Activated CD4-positive, alpha-beta memory T cell treated with anti-CD3 and anti-CD28 coated beads, Interleukin-2, amount 10 ng/mL, durations not matched to agents 7 days and 5 days (primary cell): ENCODE data around the gene GOLGB1. TPM values are rescaled to one million over a fixed set of nuclear protein-coding genes. Genes with fewer than 3 reads are reported as not detected.

Experiments used
- CTCF ChIA-PET: fragments of 350-600 bp; sonication (Branson Sonifier 250); formaldehyde crosslinking; loops from one replicate; lab custom pipeline; 2021; ENCODE audit warnings: antibody characterized with exemption, inconsistent platforms; lab: Charles Lee
- POLR2A ChIA-PET: fragments of 350-600 bp; sonication (Branson Sonifier 250); formaldehyde crosslinking; loops from one replicate; lab custom pipeline; 2021; ENCODE audit warnings: antibody characterized with exemption; lab: Charles Lee
- DNase-seq: peaks from one replicate; pipeline ENCODE4 v3.0.0-alpha.2; 2020
- H3K27ac Mint-ChIP-seq: one replicate; pipeline ENCODE4 v1.8.0; 2021; ENCODE audit warnings: mild to moderate bottlenecking, mixed read lengths
- H3K27me3 Mint-ChIP-seq: one replicate; pipeline ENCODE4 v1.8.0; 2021; ENCODE audit warnings: mixed read lengths
- H3K36me3 Mint-ChIP-seq: one replicate; pipeline ENCODE4 v1.8.0; 2021; ENCODE audit warnings: low read depth, mixed read lengths
- H3K4me1 Mint-ChIP-seq: one replicate; pipeline ENCODE4 v1.8.0; 2021; ENCODE audit warnings: mixed read lengths
- H3K4me3 Mint-ChIP-seq: one replicate; pipeline ENCODE4 v1.8.0; 2021; ENCODE audit warnings: mild to moderate bottlenecking, mixed read lengths
- H3K9me3 Mint-ChIP-seq: one replicate; pipeline ENCODE4 v1.8.0; 2021; ENCODE audit warnings: mixed read lengths
- total RNA-seq, 2 experiments: library from RNA; stranded (reverse); gene quantifications; one replicate each; pipeline ENCODE4 v1.2.3, GENCODE V29; 2021

GOLGB1 gene
- total RNA-seq, 2 experiments from 2014 or later, result 33.6 to 37.8 TPM

DNA sequence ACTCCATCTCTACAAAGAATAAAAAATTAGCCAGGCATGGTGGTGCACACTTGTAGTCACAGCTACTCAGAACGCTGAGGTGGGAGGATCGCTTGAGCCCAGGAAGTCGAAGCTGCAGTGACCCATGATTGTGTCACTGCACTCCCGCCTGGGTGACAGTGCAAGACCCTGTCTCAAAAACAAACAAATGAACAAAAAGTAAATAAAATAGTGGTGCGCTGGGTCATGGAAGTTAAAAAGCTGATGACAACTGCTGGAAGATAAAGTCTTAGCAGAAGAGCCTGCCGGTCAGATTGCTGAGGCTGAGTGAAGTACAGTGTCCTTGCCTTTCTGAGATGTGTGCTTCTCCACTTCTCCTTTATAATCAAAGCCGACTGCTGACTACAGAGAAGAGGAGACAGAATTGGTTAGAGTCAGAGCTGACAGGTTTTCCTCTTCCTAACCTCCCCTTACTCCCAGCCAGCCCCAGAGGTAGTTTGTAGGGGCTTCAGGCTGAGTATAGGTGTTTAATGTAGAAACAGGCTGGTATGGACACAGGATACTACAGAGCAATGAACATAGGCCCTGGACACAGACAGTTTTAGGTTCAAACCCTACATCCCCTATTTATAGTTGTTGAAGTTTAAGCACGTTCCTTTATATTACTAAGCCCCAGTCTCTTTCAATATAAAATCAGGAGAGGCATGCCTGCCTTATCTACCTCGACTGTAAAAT lies 106.8 kb downstream of the GOLGB1 start:
- ChIA-PET CTCF (no interaction called here), POLR2A (no interaction called here)
- no peak for DNase-seq
- peaks cover 79% of the 10 kb centered on the region for H3K36me3 Mint-ChIP-seq
- H3K27ac Mint-ChIP-seq, result no peak overlapping the region
- H3K4me1 Mint-ChIP-seq, result peaks cover 4% of the 10 kb centered on the region
- H3K9me3 Mint-ChIP-seq, result no peaks in the 10 kb centered on the region
- no peaks in the 10 kb centered on the region for H3K27me3 Mint-ChIP-seq
- H3K4me3 Mint-ChIP-seq, result no peak overlapping the region

DNA sequence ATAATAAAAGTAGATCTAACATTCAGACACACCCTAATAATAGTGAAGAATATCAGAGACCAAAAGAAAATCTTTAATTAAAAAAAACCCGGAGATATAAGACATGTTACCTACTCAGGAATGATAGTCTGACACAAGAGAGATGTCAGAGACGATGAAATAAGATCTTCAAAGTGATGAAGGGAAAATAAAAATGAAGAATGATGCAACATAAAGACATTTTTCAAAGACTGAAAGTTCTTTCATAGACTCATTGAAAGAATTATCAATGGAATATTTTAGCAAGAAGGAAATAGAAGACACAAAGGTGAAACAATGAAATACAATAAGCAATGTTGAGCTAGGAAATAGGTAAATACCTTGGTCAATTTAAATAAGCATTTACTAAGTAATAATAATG lies 108.4 kb downstream of the GOLGB1 start:
- Mint-ChIP-seq H3K27ac (no peak overlapping the region), H3K4me1 (peaks cover 4% of the 10 kb centered on the region), H3K9me3 (no peaks in the 10 kb centered on the region), H3K27me3 (no peaks in the 10 kb centered on the region), H3K36me3 (peaks cover 87% of the 10 kb centered on the region), H3K4me3 (no peak overlapping the region)
- ChIA-PET CTCF (no interaction called here), POLR2A (no interaction called here)
- DNase-seq, result no peak

DNA sequence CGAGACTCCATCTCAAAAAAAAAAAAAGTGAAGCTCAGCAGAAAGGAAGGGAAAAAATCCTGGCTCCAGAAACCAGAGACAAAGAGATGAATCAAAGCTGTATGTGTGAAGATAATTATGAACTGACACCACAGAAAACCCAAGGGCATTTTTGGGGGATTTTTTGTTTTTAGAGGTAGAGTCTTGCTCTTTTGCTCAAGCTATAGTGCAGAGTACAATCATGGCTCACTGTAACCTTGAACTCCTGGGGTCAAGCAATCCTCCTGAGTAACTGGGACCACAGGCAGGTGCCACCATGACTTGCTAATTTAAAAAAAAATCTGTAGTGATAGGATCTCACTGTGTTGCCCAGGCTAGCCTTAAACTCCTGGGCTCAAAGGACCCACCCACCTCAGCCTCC lies 111.6 kb downstream of the GOLGB1 start:
- ChIA-PET CTCF (no interaction called here), POLR2A (no interaction called here)
- H3K27ac Mint-ChIP-seq, result no peak overlapping the region
- peaks cover 90% of the 10 kb centered on the region for H3K36me3 Mint-ChIP-seq
- no peaks in the 10 kb centered on the region for H3K27me3 Mint-ChIP-seq
- no peak overlapping the region for H3K4me3 Mint-ChIP-seq
- H3K9me3 Mint-ChIP-seq, result no peaks in the 10 kb centered on the region
- H3K4me1 Mint-ChIP-seq, result peaks cover 4% of the 10 kb centered on the region
- DNase-seq, result no peak

DNA sequence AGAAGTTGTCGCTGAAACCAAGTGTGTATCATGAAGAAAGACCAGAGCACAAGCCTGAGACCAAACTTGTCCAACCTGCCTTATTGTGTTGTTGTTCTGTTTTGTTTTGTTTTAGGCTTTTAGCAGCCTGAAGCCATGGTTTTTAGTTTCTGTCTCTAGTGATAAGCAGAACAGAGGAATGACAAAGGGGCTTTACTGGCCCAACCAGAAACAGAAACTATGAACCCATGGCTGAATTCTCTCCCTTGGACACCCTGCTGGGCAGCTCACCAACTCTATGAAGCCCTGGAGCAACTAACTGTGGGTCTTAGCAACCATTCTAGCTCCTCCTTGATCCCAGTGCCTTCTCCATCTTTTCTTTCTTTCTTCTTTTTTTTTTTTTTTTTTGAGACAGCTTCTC lies 119.2 kb downstream of the GOLGB1 start:
- DNase-seq, result no peak
- ChIA-PET CTCF (interaction anchor here (0.7 kb wide), 1 partner anchor 82 kb away, joined by 3 read pairs; no protein-coding TSS in a partner anchor), POLR2A (no interaction called here)
- H3K4me1 Mint-ChIP-seq, result no peaks in the 10 kb centered on the region
- no peak overlapping the region for H3K27ac Mint-ChIP-seq
- H3K4me3 Mint-ChIP-seq, result no peak overlapping the region
- H3K9me3 Mint-ChIP-seq, result no peaks in the 10 kb centered on the region
- H3K27me3 Mint-ChIP-seq, result no peaks in the 10 kb centered on the region
- peaks cover 65% of the 10 kb centered on the region for H3K36me3 Mint-ChIP-seq

DNA sequence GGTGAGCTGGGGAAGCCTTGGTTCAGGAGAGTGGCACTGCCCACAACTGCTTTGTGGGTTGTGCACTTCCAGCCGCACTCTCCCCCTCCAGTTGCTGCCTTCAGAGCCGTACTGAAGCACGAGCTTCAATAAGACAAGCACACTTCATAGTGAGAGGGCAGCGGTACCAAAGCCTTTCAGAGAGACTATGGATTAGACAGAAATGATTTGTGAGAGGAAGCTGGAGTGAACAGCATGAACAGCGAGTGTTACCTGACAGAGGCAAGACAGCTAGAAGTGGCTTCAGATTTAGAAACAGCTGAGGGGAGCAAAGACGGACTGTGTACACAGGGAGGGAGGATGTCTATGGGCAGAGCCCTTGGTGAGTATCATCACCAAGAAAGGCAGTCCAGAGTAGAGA lies 119.9 kb downstream of the GOLGB1 start:
- Mint-ChIP-seq H3K36me3 (peaks cover 58% of the 10 kb centered on the region), H3K9me3 (no peaks in the 10 kb centered on the region), H3K4me3 (no peak overlapping the region), H3K4me1 (no peaks in the 10 kb centered on the region), H3K27me3 (no peaks in the 10 kb centered on the region), H3K27ac (no peak overlapping the region)
- ChIA-PET CTCF (no interaction called here), POLR2A (interaction anchor here (1.4 kb wide), 1 partner anchor 85 kb away, joined by 4 read pairs; no protein-coding TSS in a partner anchor)
- no peak for DNase-seq

DNA sequence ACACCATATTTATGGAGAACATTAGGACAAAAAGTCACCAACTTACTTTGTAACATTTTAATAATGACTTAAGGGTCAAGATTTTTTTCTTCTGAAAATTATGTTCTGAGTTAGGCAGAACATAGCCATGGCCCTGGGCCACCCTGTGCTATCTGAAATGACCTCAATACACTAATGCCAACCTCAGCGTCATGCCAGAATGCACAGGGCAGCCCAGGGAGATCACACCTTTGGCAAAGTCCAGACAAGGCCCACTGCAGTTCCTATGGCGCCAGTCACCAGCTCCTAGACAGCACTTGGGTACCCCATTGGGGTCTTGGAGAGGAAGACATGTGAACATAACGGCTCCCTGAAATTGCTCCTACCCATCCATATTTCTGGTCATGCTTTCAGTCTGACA lies 121.9 kb downstream of the GOLGB1 start:
- no peak overlapping the region for H3K27ac Mint-ChIP-seq
- H3K4me1 Mint-ChIP-seq, result no peaks in the 10 kb centered on the region

DNA sequence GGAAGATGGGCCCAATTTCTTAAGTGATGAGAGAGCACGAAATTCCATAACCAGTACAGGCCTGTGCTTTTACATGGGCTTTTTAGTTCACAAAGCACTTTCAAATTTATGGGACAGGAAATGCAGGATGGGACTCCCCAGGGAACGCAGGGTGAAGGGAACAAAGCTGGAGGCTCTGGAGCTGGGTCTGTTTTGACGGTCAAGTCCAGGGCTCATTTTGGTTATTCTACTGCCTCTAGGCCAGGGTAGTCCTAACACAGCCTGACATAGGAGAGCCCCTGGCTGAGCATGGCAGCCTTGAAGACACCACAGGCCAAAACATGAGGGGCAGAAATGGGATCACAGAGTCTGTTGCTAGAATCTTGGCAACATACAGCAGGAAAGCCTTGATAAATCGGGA lies 122.3 kb downstream of the GOLGB1 start:
- H3K27me3 Mint-ChIP-seq, result peaks cover 2% of the 10 kb centered on the region
- peaks cover 36% of the 10 kb centered on the region for H3K36me3 Mint-ChIP-seq
- H3K27ac Mint-ChIP-seq, result no peak overlapping the region
- H3K4me1 Mint-ChIP-seq, result no peaks in the 10 kb centered on the region
- H3K9me3 Mint-ChIP-seq, result no peaks in the 10 kb centered on the region
- DNase-seq, result no peak
- no peak overlapping the region for H3K4me3 Mint-ChIP-seq
- ChIA-PET CTCF (no interaction called here), POLR2A (no interaction called here)

More for the DNA sequence above, 121.9 kb downstream of the GOLGB1 start:
- no peak for DNase-seq
- CTCF ChIA-PET, result no interaction called here
- H3K9me3 Mint-ChIP-seq, result no peaks in the 10 kb centered on the region
- H3K36me3 Mint-ChIP-seq, result peaks cover 40% of the 10 kb centered on the region
- H3K27me3 Mint-ChIP-seq, result peaks cover 2% of the 10 kb centered on the region
- no peak overlapping the region for H3K4me3 Mint-ChIP-seq
- POLR2A ChIA-PET, result interaction anchor here (1.1 kb wide), 1 partner anchor 17 kb away, joined by 4 read pairs; no protein-coding TSS in a partner anchor

DNA sequence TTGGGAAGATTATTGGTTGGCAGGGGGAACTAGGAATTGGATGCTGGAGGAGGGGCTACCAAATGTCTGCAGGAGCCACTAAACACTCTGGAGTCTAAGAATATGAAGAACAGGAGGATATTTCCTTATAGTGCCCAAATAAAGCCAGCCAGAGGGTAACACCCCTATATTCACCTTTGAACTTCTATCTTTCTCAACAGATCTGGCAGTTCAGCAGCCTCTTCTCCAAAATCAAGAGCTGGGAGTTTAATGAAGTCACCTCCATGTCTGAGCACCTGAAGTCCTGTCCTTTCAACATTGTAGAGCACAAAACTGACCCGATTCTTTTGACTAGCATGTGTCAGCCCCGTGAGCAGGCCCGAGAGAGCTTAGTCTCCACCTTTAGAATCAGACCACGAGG lies 123.0 kb downstream of the GOLGB1 start:
- H3K27ac Mint-ChIP-seq, result no peak overlapping the region
- H3K9me3 Mint-ChIP-seq, result no peaks in the 10 kb centered on the region
- ChIA-PET POLR2A (interaction anchor here (1.2 kb wide), 1 partner anchor 34 kb away, joined by 3 read pairs; the partner anchor contains the start of gene HCLS1), CTCF (no interaction called here)
- H3K4me3 Mint-ChIP-seq, result no peak overlapping the region
- peaks cover 3% of the 10 kb centered on the region for H3K4me1 Mint-ChIP-seq
- DNase-seq, result no peak
- peaks cover 30% of the 10 kb centered on the region for H3K36me3 Mint-ChIP-seq
- peaks cover 2% of the 10 kb centered on the region for H3K27me3 Mint-ChIP-seq

DNA sequence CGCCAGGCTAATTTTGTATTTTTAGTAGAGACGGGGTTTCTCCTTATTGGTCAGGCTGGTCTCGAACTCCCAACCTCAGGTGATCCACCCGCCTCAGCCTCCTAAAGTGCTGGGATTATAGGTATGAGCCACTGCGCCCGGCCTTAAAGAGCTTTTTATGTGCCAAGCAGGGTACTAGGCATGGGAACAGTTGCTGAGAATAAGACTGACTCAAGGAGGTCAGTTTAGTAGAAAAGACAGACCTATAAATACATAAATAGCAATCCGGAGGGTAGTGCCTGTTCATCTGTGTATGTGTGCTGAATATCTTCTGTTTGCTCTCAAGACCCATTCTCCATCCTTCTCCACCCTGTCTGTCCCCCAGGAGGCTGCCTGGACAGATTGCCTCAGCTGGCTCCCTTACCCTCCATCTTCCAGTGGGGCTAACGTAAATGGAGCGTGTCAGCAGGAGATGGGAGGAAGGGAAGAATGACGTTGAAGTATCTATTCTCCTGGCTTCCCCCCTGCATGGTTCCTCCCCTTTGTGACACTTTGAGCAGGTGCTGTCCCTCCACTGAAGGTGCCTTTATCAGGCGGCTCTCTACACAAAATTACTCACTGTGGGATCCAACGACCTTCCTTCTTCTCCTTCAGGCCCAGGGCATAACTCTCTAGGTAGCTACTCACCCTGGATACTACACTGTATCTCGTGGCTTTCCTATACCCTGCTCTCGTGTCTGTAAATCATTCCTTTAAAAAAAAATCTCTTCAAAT lies 125.2 kb downstream of the GOLGB1 start:
- H3K4me1 Mint-ChIP-seq, result peaks cover 3% of the 10 kb centered on the region
- POLR2A ChIA-PET, result no interaction called here
- no peak overlapping the region for H3K27ac Mint-ChIP-seq
- no peak overlapping the region for H3K4me3 Mint-ChIP-seq
- peaks cover 3% of the 10 kb centered on the region for H3K27me3 Mint-ChIP-seq
- H3K9me3 Mint-ChIP-seq, result no peaks in the 10 kb centered on the region
- H3K36me3 Mint-ChIP-seq, result peaks cover 10% of the 10 kb centered on the region
- no peak for DNase-seq
- CTCF ChIA-PET, result no interaction called here

DNA sequence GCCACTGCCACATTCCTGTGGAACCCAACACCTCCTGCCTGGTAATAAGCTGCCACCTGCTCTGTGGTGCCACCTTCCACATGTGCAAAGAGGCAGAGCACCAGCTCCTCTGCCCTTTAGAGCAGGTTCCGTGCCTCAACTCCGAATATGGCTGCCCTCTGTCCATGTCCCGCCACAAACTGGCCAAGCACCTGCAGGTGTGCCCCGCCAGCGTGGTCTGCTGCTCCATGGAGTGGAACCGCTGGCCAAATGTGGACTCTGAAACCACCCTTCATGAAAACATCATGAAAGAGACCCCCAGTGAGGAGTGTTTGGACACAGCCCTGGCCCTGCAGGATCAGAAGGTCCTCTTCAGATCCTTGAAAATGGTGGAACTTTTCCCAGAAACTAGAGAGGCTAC lies 128.1 kb downstream of the GOLGB1 start:
- POLR2A ChIA-PET, result no interaction called here
- Mint-ChIP-seq H3K36me3 (no peaks in the 10 kb centered on the region), H3K4me1 (peaks cover 3% of the 10 kb centered on the region), H3K27ac (no peak overlapping the region), H3K27me3 (peaks cover 3% of the 10 kb centered on the region), H3K9me3 (no peaks in the 10 kb centered on the region), H3K4me3 (no peak overlapping the region)
- DNase-seq, result no peak
- CTCF ChIA-PET, result no interaction called here

DNA sequence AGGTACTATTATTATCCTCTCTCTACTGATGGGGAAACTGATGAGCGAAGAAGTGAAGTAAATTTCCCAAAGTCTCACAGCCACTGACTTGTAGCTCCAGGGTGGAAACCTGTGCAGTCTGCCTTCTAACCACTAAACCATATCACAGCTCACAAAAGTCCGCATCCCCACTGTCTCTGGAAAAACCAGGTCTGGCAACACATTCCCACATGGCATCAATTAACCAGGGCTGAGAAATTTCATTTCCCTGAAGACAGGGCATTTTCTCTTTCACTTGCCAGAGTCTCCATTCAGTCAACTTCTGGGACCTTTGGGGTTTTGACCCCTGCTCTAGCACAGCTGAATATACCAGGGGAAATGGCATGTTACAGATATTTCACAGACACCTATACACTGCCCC lies 129.8 kb downstream of the GOLGB1 start:
- ChIA-PET CTCF (no interaction called here), POLR2A (no interaction called here)
- Mint-ChIP-seq H3K4me1 (peaks cover 3% of the 10 kb centered on the region), H3K36me3 (no peaks in the 10 kb centered on the region), H3K9me3 (no peaks in the 10 kb centered on the region), H3K27ac (no peak overlapping the region), H3K27me3 (peaks cover 6% of the 10 kb centered on the region), H3K4me3 (no peak overlapping the region)
- no peak for DNase-seq
